Heart left ventricle (tissue), 16 donors: ENCODE results near the gene PANX2. TPM values are rescaled to one million over a fixed set of nuclear protein-coding genes. Genes with fewer than 3 reads are reported as not detected.
"Not testable (repeated sequence)": the region's sequence is repeated elsewhere in the genome, so short reads cannot be mapped to it uniquely, and the experiment has no call there.

Experiments
- ATAC-seq, 4 donors: fragments of 200-7000 bp; cut with Tn5 transposase; one replicate each; pipeline ENCODE4 v1.9.1; 2020 to 2022; ENCODE audit warnings: moderate library complexity in 4 of 4, mild to moderate bottlenecking in 3 of 4, moderate number of reproducible peaks in 1 of 4
- DNase-seq, 5 donors: peaks; one replicate each; pipeline ENCODE4 v3.0.0-alpha.2; 2020
- H3K27ac ChIP-seq, 12 donors: fragments of 200-600 bp; sonication (generic) in 4 of 12; one replicate each; pipeline versions ENCODE4 v1.5.0 to v1.8.0; 2016 to 2022; ENCODE audit warnings: mild to moderate bottlenecking in 2 of 12
- H3K27me3 ChIP-seq, 9 donors: fragments of 200-600 bp; sonication (generic) in 2 of 9; one replicate each; pipeline versions ENCODE4 v1.5.1 to v1.8.0; 2016 to 2022; ENCODE audit warnings: mild to moderate bottlenecking in 3 of 9
- H3K36me3 ChIP-seq, 9 donors: fragments of 200-600 bp; sonication (generic) in 2 of 9; one replicate each; pipeline versions ENCODE4 v1.5.0 to v1.8.0; 2018 to 2022; ENCODE audit warnings: mild to moderate bottlenecking in 2 of 9
- H3K4me1 ChIP-seq, 12 donors: fragments of 200-600 bp; sonication (generic) in 4 of 12; one replicate each; pipeline versions ENCODE4 v1.5.0 to v1.8.0; 2016 to 2022; ENCODE audit warnings: mild to moderate bottlenecking in 3 of 12
- H3K4me3 ChIP-seq, 12 donors: fragments of 200-600 bp; sonication (generic) in 4 of 12; one replicate each; pipeline versions ENCODE4 v1.5.0 to v1.8.0; 2017 to 2022; ENCODE audit warnings: mild to moderate bottlenecking in 9 of 12, moderate library complexity in 4 of 12
- H3K9me3 ChIP-seq, 12 donors: fragments of 200-600 bp; sonication (generic) in 4 of 12; one replicate each; pipeline versions ENCODE4 v1.5.0 to v1.8.0; 2016 to 2022; ENCODE audit warnings: mild to moderate bottlenecking in 1 of 12
- POLR2A ChIP-seq, 2 donors: fragments of 450-650 bp; IDR thresholded peaks; one replicate each; pipeline ENCODE4 v1.6.1; 2017; ENCODE audit warnings: antibody characterized with exemption in 2 of 2, mild to moderate bottlenecking in 2 of 2, moderate library complexity in 2 of 2
- WGBS, 4 donors: extraction: QIAGEN DNeasy Blood & Tissue Kit in 2 of 4; methylation state at CpG; one replicate each; pipeline versions ENCODE4 v1.1.5 to v1.1.7; 2013 to 2018; 5-methylcytosine and 5-hydroxymethylcytosine counted together
- intact Hi-C, 10 donors: fragments of 100-400 bp; cut with DNase I; formaldehyde crosslinking; loops; one replicate each; pipeline versions ENCODE4 v1.11.1 to v1.14.2; 2022
- polyA plus RNA-seq, 2 donors: library from polyadenylated mRNA; stranded (reverse); fragments of 200-250 nt; gene quantifications; one replicate each; pipeline ENCODE4 v1.2.3, GENCODE V29; 2013
- total RNA-seq, 9 donors: library from RNA; depleted of rRNA in 2 of 9; stranded (reverse); fragments of >200 nt in 2 of 9; fragmentation: NEBNext Ultra II Directional in 3 of 9; extraction: Animal tissue kit (Norgen Biotek cat#: 25700) in 3 of 9; gene quantifications; one replicate each; pipeline versions ENCODE4 v1.1.0 to v1.2.4, GENCODE V29; 2016 to 2023
- TF ChIP-seq, protein P1 (sequence below), 12 donors: fragments of 200-600 bp; sonication (generic) in 4 of 12; IDR thresholded peaks; one replicate each; pipeline versions ENCODE4 v1.5.0 to v1.8.0; 2018 to 2022; ENCODE audit warnings: antibody characterized with exemption in 12 of 12, mild to moderate bottlenecking in 5 of 12
- donor health status: ischemic (EF 13 %, LVEDD 7.1; RV severe dilation, severe dysfunction).
- donor health status: healthy with polysubstance abuse.
- donor health status: DM: no; HTN: yes; CAD: no.
- donor health status: DM: no; HTN: no; CAD: no.
- donor health status: ischemic (EF 25% LVEDD 6.9; RV normal size, moderate dysfunction).
- donor health status: ischemic (EF 25% LVEDD 5.7; RV mildly dilated, moderate dysfunction).
- donor health status: healthy.
- donor health status: DM: yes; HTN: yes; CAD: no.
- donor health status: ischemic (EF 35%, LVEDD 5.7; RV mildly dilated, moderate dysfunction).
- donor health status: nonischemic (EF 11% LVEDD 7.7; RV severe dilation, severe dysfunction).
- donor health status: DM: yes; HTN: yes; CAD: no.
- donor health status: PGD.
- donor health status: ischemic (EF 29% LVEDD 5.4; RV normal size, mild dysfunction).
- donor health status: nonischemic (EF 23%, LVEDD 6.1; RV moderate dilation, normal function).

Gene PANX2
- total and polyA plus RNA-seq, 11 donors: 0.08 to 0.77 (median 0.33) TPM; not detected in 5

- TF ChIP-seq, protein P1, sequence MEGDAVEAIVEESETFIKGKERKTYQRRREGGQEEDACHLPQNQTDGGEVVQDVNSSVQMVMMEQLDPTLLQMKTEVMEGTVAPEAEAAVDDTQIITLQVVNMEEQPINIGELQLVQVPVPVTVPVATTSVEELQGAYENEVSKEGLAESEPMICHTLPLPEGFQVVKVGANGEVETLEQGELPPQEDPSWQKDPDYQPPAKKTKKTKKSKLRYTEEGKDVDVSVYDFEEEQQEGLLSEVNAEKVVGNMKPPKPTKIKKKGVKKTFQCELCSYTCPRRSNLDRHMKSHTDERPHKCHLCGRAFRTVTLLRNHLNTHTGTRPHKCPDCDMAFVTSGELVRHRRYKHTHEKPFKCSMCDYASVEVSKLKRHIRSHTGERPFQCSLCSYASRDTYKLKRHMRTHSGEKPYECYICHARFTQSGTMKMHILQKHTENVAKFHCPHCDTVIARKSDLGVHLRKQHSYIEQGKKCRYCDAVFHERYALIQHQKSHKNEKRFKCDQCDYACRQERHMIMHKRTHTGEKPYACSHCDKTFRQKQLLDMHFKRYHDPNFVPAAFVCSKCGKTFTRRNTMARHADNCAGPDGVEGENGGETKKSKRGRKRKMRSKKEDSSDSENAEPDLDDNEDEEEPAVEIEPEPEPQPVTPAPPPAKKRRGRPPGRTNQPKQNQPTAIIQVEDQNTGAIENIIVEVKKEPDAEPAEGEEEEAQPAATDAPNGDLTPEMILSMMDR (IDR thresholded peaks at IDR 0.05): no peak
- no peak for TF ChIP-seq POLR2A (IDR thresholded peaks at IDR 0.05)
- ATAC-seq (peak in 1 of 4 donors; percentile 61), DNase-seq (no peak)
- Histone ChIP-seq H3K9me3 (no peaks in the 10 kb centered on the region), H3K4me1 (peaks cover 0 to 7% (median 0%) of the 10 kb centered on the region in 12 donors), H3K27me3 (peaks cover 0 to 18% (median under 1%) of the 10 kb centered on the region in 9 donors), H3K27ac (no peak overlapping the region), H3K36me3 (no peaks in the 10 kb centered on the region), H3K4me3 (no peak overlapping the region)
- WGBS, 4 donors: 61 to 67% (median 64%) methylated on average over 5 of the region's 5 CpGs
- intact Hi-C loops: no loop called here
Measured at GRCh38 chr22:50136581-50137015, 33.9 kb upstream of the PANX2 start.

DNA sequence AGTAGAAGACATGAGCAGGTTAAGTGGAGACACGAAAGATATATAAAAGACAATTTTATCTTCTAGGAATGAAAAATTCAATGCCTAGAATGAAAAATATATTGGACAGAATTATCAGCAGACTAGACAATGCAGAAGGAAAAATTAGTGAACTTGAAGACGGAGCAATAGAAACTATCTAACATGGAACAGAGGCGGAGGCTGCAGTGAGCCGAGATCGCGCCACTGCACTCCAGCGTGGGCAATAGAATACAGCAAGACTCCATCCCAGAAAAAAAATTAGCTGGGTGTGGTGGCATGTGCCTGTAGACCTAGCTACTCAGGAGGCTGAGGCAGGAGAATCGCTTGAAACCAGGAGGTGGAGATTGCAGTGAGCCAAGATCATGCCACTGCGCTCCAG lies 33.3 kb upstream of the PANX2 start:
- ATAC-seq, H3K36me3 ChIP-seq, intact Hi-C loops, H3K4me3 ChIP-seq, H3K27ac ChIP-seq, H3K4me1 ChIP-seq, H3K9me3 ChIP-seq, DNase-seq: not testable (repeated sequence)
- 96 to 97% (median 97%) methylated on average over 9 of the region's 9 CpGs for WGBS, 4 donors
- peaks cover 0 to 12% (median 4%) of the 10 kb centered on the region in 9 donors for H3K27me3 ChIP-seq

- TF ChIP-seq, protein P1 (IDR thresholded peaks at IDR 0.05): no peak
- TF ChIP-seq POLR2A (IDR thresholded peaks at IDR 0.05): no peak
- 83 to 92% (median 89%) methylated on average over 4 of the region's 4 CpGs for WGBS, 4 donors
- H3K4me3 ChIP-seq: no peak overlapping the region
- no peaks in the 10 kb centered on the region for H3K36me3 ChIP-seq
- ATAC-seq (no peak), DNase-seq (no peak)
- H3K4me1 ChIP-seq: peaks cover 0 to 7% (median 0%) of the 10 kb centered on the region in 12 donors
- no peak overlapping the region for H3K27ac ChIP-seq
- intact Hi-C loops: no loop called here
- H3K27me3 ChIP-seq: peaks cover 0 to 16% (median 4%) of the 10 kb centered on the region in 9 donors
- no peaks in the 10 kb centered on the region for H3K9me3 ChIP-seq
Measured at GRCh38 chr22:50138041-50138440, 32.5 kb upstream of the PANX2 start.

GRCh38 chr22:50138988-50139387 lies 31.5 kb upstream of the PANX2 start:
- peaks cover 0 to 16% (median 4%) of the 10 kb centered on the region in 9 donors for H3K27me3 ChIP-seq

More at GRCh38 chr22:50138988-50139387, 31.5 kb upstream of the PANX2 start:
- 81 to 93% (median 89%) methylated on average over 9 of the region's 9 CpGs for WGBS, 4 donors
- intact Hi-C loops: no loop called here
- H3K4me3 ChIP-seq: no peak overlapping the region
- no peak overlapping the region for H3K27ac ChIP-seq
- no peak for ATAC-seq
- H3K36me3 ChIP-seq: no peaks in the 10 kb centered on the region
- H3K9me3 ChIP-seq: no peaks in the 10 kb centered on the region
- no peak for DNase-seq
- TF ChIP-seq, protein P1 (IDR thresholded peaks at IDR 0.05): no peak
- TF ChIP-seq POLR2A (IDR thresholded peaks at IDR 0.05): no peak
- H3K4me1 ChIP-seq: peaks cover 0 to 7% (median 0%) of the 10 kb centered on the region in 12 donors
